Measurements from ENCODE around the gene DTD1. TPM values are rescaled to one million over a fixed set of nuclear protein-coding genes. Genes with fewer than 3 reads are reported as not detected.
A peak's percentile ranks its signal among the peaks of the same experiment; 100 is the strongest.

DTD1 gene
- total RNA-seq, 6 donors from 2014 or later: 19.9 to 31.2 (median 24.8) TPM

- Histone ChIP-seq H3K4me3 (peak overlapping the region in 1 of 4 donors; percentile 21), H3K9me3 (no peaks in the 10 kb centered on the region), H3K4me1 (peaks cover 0 to 4% (median 2%) of the 10 kb centered on the region in 4 donors), H3K27ac (peak overlapping the region in 1 of 4 donors; percentile 10), H3K27me3 (no peaks in the 10 kb centered on the region), H3K36me3 (no peaks in the 10 kb centered on the region)
- ATAC-seq (ENCODE audit: low FRiP score in 2 of 2) (peak in 1 of 2 donors; percentile 69), DNase-seq (peak in 1 of 2 donors; percentile 53)
- 51 to 69% methylated on average over 3 of the region's 3 CpGs for WGBS, 2 donors
- no peak for TF ChIP-seq CTCF (IDR thresholded peaks at IDR 0.05)
- TF ChIP-seq EP300 (IDR thresholded peaks at IDR 0.05): no peak
- TF ChIP-seq POLR2A (IDR thresholded peaks at IDR 0.05): no peak
- TF ChIP-seq POLR2AphosphoS5 (IDR thresholded peaks at IDR 0.05): no peak
These were observed 100.8 kb downstream of the DTD1 start for GRCh38 chr20:18688676-18689075.

GRCh38 chr20:18689557-18689956 lies 101.7 kb downstream of the DTD1 start:
- WGBS, 2 donors: 93 to 100% methylated on average over 1 of the region's 1 CpG
- H3K27me3 ChIP-seq: no peaks in the 10 kb centered on the region
- H3K36me3 ChIP-seq: no peaks in the 10 kb centered on the region
- H3K4me3 ChIP-seq: no peak overlapping the region
- DNase-seq (no peak), ATAC-seq (ENCODE audit: low FRiP score in 2 of 2) (no peak)
- H3K9me3 ChIP-seq: no peaks in the 10 kb centered on the region
- no peak overlapping the region for H3K27ac ChIP-seq
- TF ChIP-seq POLR2A (IDR thresholded peaks at IDR 0.05) (no peak), POLR2AphosphoS5 (IDR thresholded peaks at IDR 0.05) (no peak), CTCF (IDR thresholded peaks at IDR 0.05) (no peak), EP300 (IDR thresholded peaks at IDR 0.05) (no peak)
- H3K4me1 ChIP-seq: peaks cover 0 to 4% (median 2%) of the 10 kb centered on the region in 4 donors

- 50 to 69% methylated on average over 1 of the region's 1 CpG for WGBS, 2 donors
- ATAC-seq (ENCODE audit: low FRiP score in 2 of 2): no peak
These were observed 104.6 kb downstream of the DTD1 start for GRCh38 chr20:18692447-18692846.

GRCh38 chr20:18694071-18694470 lies 106.2 kb downstream of the DTD1 start:
- DNase-seq: no peak
- Histone ChIP-seq H3K27ac (no peak overlapping the region), H3K4me1 (no peaks in the 10 kb centered on the region), H3K36me3 (no peaks in the 10 kb centered on the region), H3K27me3 (no peaks in the 10 kb centered on the region), H3K9me3 (no peaks in the 10 kb centered on the region), H3K4me3 (no peak overlapping the region)
- TF ChIP-seq CTCF (IDR thresholded peaks at IDR 0.05) (no peak), EP300 (IDR thresholded peaks at IDR 0.05) (no peak), POLR2A (IDR thresholded peaks at IDR 0.05) (no peak), POLR2AphosphoS5 (IDR thresholded peaks at IDR 0.05) (no peak)
- 93 to 96% methylated on average over 6 of the region's 6 CpGs for WGBS, 2 donors
- ATAC-seq (ENCODE audit: low FRiP score in 2 of 2): no peak

More at GRCh38 chr20:18692447-18692846, 104.6 kb downstream of the DTD1 start:
- Histone ChIP-seq H3K27ac (no peak overlapping the region), H3K9me3 (no peaks in the 10 kb centered on the region), H3K4me3 (no peak overlapping the region), H3K36me3 (no peaks in the 10 kb centered on the region), H3K4me1 (peaks cover 0 to 3% (median 0%) of the 10 kb centered on the region in 4 donors), H3K27me3 (no peaks in the 10 kb centered on the region)
- no peak for TF ChIP-seq POLR2A (IDR thresholded peaks at IDR 0.05)
- TF ChIP-seq CTCF (IDR thresholded peaks at IDR 0.05): no peak
- no peak for TF ChIP-seq POLR2AphosphoS5 (IDR thresholded peaks at IDR 0.05)
- no peak for TF ChIP-seq EP300 (IDR thresholded peaks at IDR 0.05)
- DNase-seq: no peak

- ATAC-seq (ENCODE audit: low FRiP score in 2 of 2) (no peak), DNase-seq (no peak)
- Histone ChIP-seq H3K4me3 (no peak overlapping the region), H3K27ac (no peak overlapping the region), H3K9me3 (no peaks in the 10 kb centered on the region), H3K4me1 (no peaks in the 10 kb centered on the region), H3K36me3 (no peaks in the 10 kb centered on the region), H3K27me3 (no peaks in the 10 kb centered on the region)
- WGBS, 2 donors: 85 to 86% methylated on average over 5 of the region's 5 CpGs
- no peak for TF ChIP-seq POLR2A (IDR thresholded peaks at IDR 0.05)
- TF ChIP-seq EP300 (IDR thresholded peaks at IDR 0.05): no peak
- TF ChIP-seq CTCF (IDR thresholded peaks at IDR 0.05): no peak
- no peak for TF ChIP-seq POLR2AphosphoS5 (IDR thresholded peaks at IDR 0.05)
These were observed 107.3 kb downstream of the DTD1 start for GRCh38 chr20:18695175-18695574.

Data from upper lobe of left lung (tissue), 6 donors.